GM23338 (cell line): ENCODE measurements around the gene EXOSC3. TPM values are rescaled to one million over a fixed set of nuclear protein-coding genes. Genes with fewer than 3 reads are reported as not detected.

ENCODE experiments used
- ATAC-seq: fragments of 200-7000 bp; cut with Tn5 transposase; 3 replicates; pipeline ENCODE4 v1.9.1; 2020
- DNase-seq: peaks from one replicate; pipeline ENCODE4 v3.0.0-alpha.2; 2015; ENCODE audit warnings: low spot score
- H2AFZ ChIP-seq: fragments of 200-600 bp; sonication (generic); 2 replicates; pipeline ENCODE4 v1.8.0; 2016; ENCODE audit warnings: antibody characterized with exemption, mild to moderate bottlenecking, moderate library complexity
- H3F3A ChIP-seq: fragments of 200-600 bp; sonication (generic); replicated peaks from 2 replicates; pipeline ENCODE4 v1.8.0; 2017; ENCODE audit warnings: antibody characterized with exemption, mixed run types, low read depth
- H3K27ac ChIP-seq: fragments of 200-600 bp; sonication (generic); 2 replicates; pipeline ENCODE4 v1.6.1; 2016; ENCODE audit warnings: low read depth
- H3K27me3 ChIP-seq: fragments of 200-600 bp; sonication (generic); 2 replicates; pipeline ENCODE4 v1.8.0; 2016; ENCODE audit warnings: mild to moderate bottlenecking, mixed run types, moderate library complexity; ENCODE audit not compliant: insufficient read depth
- H3K36me3 ChIP-seq: fragments of 200-600 bp; sonication (generic); 2 replicates; pipeline ENCODE4 v1.8.0; 2016; ENCODE audit warnings: mild to moderate bottlenecking; ENCODE audit not compliant: insufficient read depth
- H3K4me1 ChIP-seq: fragments of 200-600 bp; sonication (generic); 2 replicates; pipeline ENCODE4 v1.8.0; 2016; ENCODE audit warnings: mild to moderate bottlenecking, moderate library complexity; ENCODE audit not compliant: insufficient read depth
- H3K4me2 ChIP-seq: fragments of 200-600 bp; sonication (generic); 2 replicates; pipeline ENCODE4 v1.7.1; 2017; ENCODE audit warnings: mixed run types
- H3K4me3 ChIP-seq: fragments of 200-600 bp; sonication (generic); 2 replicates; pipeline ENCODE4 v1.6.1; 2016; ENCODE audit warnings: mixed run types
- H3K79me2 ChIP-seq: fragments of 200-600 bp; sonication (generic); replicated peaks from 2 replicates; pipeline ENCODE4 v1.8.0; 2017; ENCODE audit warnings: mild to moderate bottlenecking; ENCODE audit not compliant: insufficient read depth
- H3K9me2 ChIP-seq: fragments of 200-600 bp; sonication (generic); 2 replicates; pipeline ENCODE4 v1.8.0; 2017; ENCODE audit not compliant: insufficient read depth
- H4K20me1 ChIP-seq: fragments of 200-600 bp; sonication (generic); replicated peaks from 2 replicates; pipeline ENCODE4 v1.8.0; 2017; ENCODE audit warnings: mild to moderate bottlenecking; ENCODE audit not compliant: insufficient read depth
- H3K27ac Mint-ChIP-seq: 2 replicates; pipeline ENCODE4 v1.8.0; 2020; ENCODE audit warnings: inconsistent platforms, mild to moderate bottlenecking, moderate library complexity, mixed read lengths
- H3K27me3 Mint-ChIP-seq: 3 replicates; pipeline ENCODE4 v1.8.0; 2022; ENCODE audit warnings: low read depth, mild to moderate bottlenecking, moderate library complexity, mixed read lengths, inconsistent platforms; ENCODE audit not compliant: insufficient read depth, poor library complexity
- H3K36me3 Mint-ChIP-seq: 3 replicates; pipeline ENCODE4 v1.8.0; 2021; ENCODE audit warnings: low read depth, mild to moderate bottlenecking, inconsistent platforms, moderate library complexity, mixed read lengths
- H3K4me1 Mint-ChIP-seq: 3 replicates; pipeline ENCODE4 v1.8.0; 2020; ENCODE audit warnings: mild to moderate bottlenecking, inconsistent platforms, mixed read lengths
- H3K4me3 Mint-ChIP-seq: 3 replicates; pipeline ENCODE4 v1.8.0; 2021; ENCODE audit warnings: moderate library complexity, mild to moderate bottlenecking, inconsistent platforms, mixed read lengths
- H3K9me3 Mint-ChIP-seq: 3 replicates; pipeline ENCODE4 v1.8.0; 2020; ENCODE audit warnings: moderate library complexity, mild to moderate bottlenecking, inconsistent platforms, mixed read lengths
- CREB1 ChIP-seq: fragments of 250-450 bp; sonication (Bioruptor Pico); IDR thresholded peaks from 2 replicates; pipeline ENCODE4 v1.5.0; 2020; ENCODE audit warnings: low read depth, mild to moderate bottlenecking, moderate library complexity
- EZH2 ChIP-seq: fragments of 200-600 bp; sonication (generic); IDR thresholded peaks from one replicate; pipeline ENCODE4 v1.8.0; 2017; ENCODE audit warnings: antibody characterized with exemption, mild to moderate bottlenecking, low read depth; ENCODE audit not compliant: unreplicated experiment
- NANOG ChIP-seq: IDR thresholded peaks from 2 replicates; pipeline ENCODE4 v1.6.1; 2016; ENCODE audit warnings: antibody characterized with exemption, borderline replicate concordance
- POLR2AphosphoS5 ChIP-seq: IDR thresholded peaks from 2 replicates; pipeline ENCODE4 v1.6.1; 2016; ENCODE audit warnings: antibody characterized with exemption, low read depth
- REST ChIP-seq: IDR thresholded peaks from one replicate; pipeline ENCODE4 v1.6.1; 2018; ENCODE audit warnings: antibody characterized with exemption; ENCODE audit not compliant: unreplicated experiment
- STAT1 ChIP-seq: IDR thresholded peaks from one replicate; pipeline ENCODE4 v1.6.1; 2016; ENCODE audit warnings: antibody characterized with exemption; ENCODE audit not compliant: unreplicated experiment
- ZNF331 ChIP-seq: fragments of 250-450 bp; sonication (Bioruptor Pico); IDR thresholded peaks from 2 replicates; pipeline ENCODE4 v1.5.0; 2020; ENCODE audit warnings: low read depth, mild to moderate bottlenecking, moderate library complexity
- polyA plus RNA-seq: library from polyadenylated mRNA; unstranded; fragments of >200 nt; fragmentation: Nextera tagmentation; extraction: Ambion mirVana; gene quantifications from 2 replicates; pipeline ENCODE4 v1.2.1, GENCODE V29; 2016
- total RNA-seq: library from RNA; depleted of rRNA; stranded (reverse); fragments of >200 nt; shearing (Covaris generic); gene quantifications from 2 replicates; pipeline ENCODE4 v1.2.3, GENCODE V29; 2014
- TF ChIP-seq, protein P1 (sequence below): IDR thresholded peaks from 2 replicates; pipeline ENCODE4 v1.6.1; 2016; ENCODE audit warnings: antibody characterized with exemption
- TF ChIP-seq, protein P2 (sequence below), 2 experiments: fragments of 200-600 bp in 1 of 2; sonication (generic) in 1 of 2; conservative IDR thresholded peaks; 2 replicates each; pipeline versions ENCODE4 v1.5.1 to v1.6.1; 2016 to 2017; ENCODE audit warnings: antibody characterized with exemption in 2 of 2, low read depth in 2 of 2, mild to moderate bottlenecking in 2 of 2, moderate library complexity in 1 of 2

Gene EXOSC3
- total and polyA plus RNA-seq, 2 experiments from 2014 or later, result 62.3 to 149 TPM

GRCh38 chr9:37800631-37801286 is 15.9 kb upstream of the EXOSC3 start, which contains the start of gene DCAF10 (continued):
- TF ChIP-seq NANOG (no peak), CREB1 (peak; percentile 70), STAT1 (no peak), ZNF331 (CRISPR knock-in tag) (0 out of 2 replicates have a peak, but pooled peaks have one; percentile 15), REST (peak; percentile 25)
- TF ChIP-seq, protein P1, sequence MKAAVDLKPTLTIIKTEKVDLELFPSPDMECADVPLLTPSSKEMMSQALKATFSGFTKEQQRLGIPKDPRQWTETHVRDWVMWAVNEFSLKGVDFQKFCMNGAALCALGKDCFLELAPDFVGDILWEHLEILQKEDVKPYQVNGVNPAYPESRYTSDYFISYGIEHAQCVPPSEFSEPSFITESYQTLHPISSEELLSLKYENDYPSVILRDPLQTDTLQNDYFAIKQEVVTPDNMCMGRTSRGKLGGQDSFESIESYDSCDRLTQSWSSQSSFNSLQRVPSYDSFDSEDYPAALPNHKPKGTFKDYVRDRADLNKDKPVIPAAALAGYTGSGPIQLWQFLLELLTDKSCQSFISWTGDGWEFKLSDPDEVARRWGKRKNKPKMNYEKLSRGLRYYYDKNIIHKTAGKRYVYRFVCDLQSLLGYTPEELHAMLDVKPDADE, result peak; percentile 79

GRCh38 chr9:37798677-37799076 is 13.8 kb upstream of the EXOSC3 start:
- H3K4me2 ChIP-seq, result no peak overlapping the region
- H3K79me2 ChIP-seq, result peaks cover 23% of the 10 kb centered on the region
- no peak overlapping the region for H3K27ac ChIP-seq
- Mint-ChIP-seq H3K27me3 (peaks cover 3% of the 10 kb centered on the region), H3K36me3 (no peaks in the 10 kb centered on the region), H3K4me3 (no peak overlapping the region; the same call in 2 of the 3 replicates), H3K9me3 (no peaks in the 10 kb centered on the region), H3K27ac (no peak overlapping the region), H3K4me1 (peaks cover 21% of the 10 kb centered on the region)
- H3F3A ChIP-seq, result peaks cover 4% of the 10 kb centered on the region; the same call in 1 of the 2 replicates
- DNase-seq (no peak), ATAC-seq (no peak)
- no peak for TF ChIP-seq STAT1
- peaks cover 10% of the 10 kb centered on the region; the same call in 1 of the 2 replicates for H4K20me1 ChIP-seq
- H2AFZ ChIP-seq, result no peak overlapping the region
- no peaks in the 10 kb centered on the region for H3K9me2 ChIP-seq
- H3K27me3 ChIP-seq, result no peaks in the 10 kb centered on the region
- H3K4me1 ChIP-seq, result peaks cover 25% of the 10 kb centered on the region
- H3K4me3 ChIP-seq, result no peak overlapping the region
- H3K36me3 ChIP-seq, result no peaks in the 10 kb centered on the region

DNA sequence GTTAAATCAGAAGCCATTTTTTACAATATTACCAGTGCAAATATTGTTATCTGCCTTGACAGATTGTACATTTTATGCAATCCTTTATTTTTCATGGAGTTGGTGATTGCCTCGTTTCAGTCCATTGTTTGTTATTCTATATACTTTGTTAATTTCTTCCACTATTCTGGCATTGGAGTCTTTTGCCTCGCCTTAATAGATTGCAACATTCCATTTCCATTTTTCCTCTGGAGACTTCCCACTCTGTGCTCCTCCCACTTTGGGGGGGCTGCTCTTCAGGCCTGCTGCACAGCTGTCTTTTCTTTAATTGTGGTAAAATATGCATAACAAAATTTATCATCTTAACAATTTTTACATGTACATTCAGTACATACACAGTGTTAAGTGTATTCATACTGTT is 11.4 kb upstream of the EXOSC3 start:
- H4K20me1 ChIP-seq, result no peaks in the 10 kb centered on the region
- no peak for ATAC-seq
- H3K4me3 Mint-ChIP-seq, result no peak overlapping the region
- TF ChIP-seq CREB1 (no peak), NANOG (no peak), STAT1 (no peak), REST (no peak), ZNF331 (CRISPR knock-in tag) (no peak), POLR2AphosphoS5 (no peak), EZH2 (no peak)
- TF ChIP-seq, protein P2, sequence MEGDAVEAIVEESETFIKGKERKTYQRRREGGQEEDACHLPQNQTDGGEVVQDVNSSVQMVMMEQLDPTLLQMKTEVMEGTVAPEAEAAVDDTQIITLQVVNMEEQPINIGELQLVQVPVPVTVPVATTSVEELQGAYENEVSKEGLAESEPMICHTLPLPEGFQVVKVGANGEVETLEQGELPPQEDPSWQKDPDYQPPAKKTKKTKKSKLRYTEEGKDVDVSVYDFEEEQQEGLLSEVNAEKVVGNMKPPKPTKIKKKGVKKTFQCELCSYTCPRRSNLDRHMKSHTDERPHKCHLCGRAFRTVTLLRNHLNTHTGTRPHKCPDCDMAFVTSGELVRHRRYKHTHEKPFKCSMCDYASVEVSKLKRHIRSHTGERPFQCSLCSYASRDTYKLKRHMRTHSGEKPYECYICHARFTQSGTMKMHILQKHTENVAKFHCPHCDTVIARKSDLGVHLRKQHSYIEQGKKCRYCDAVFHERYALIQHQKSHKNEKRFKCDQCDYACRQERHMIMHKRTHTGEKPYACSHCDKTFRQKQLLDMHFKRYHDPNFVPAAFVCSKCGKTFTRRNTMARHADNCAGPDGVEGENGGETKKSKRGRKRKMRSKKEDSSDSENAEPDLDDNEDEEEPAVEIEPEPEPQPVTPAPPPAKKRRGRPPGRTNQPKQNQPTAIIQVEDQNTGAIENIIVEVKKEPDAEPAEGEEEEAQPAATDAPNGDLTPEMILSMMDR (conservative IDR thresholded peaks at IDR 0.05; ENCODE audit: low read depth in 2 of 2), result no peak

More for the DNA sequence above, 11.4 kb upstream of the EXOSC3 start:
- H3K79me2 ChIP-seq, result no peaks in the 10 kb centered on the region
- no peak overlapping the region for H3K27ac ChIP-seq
- peaks cover 9% of the 10 kb centered on the region; the same call in 1 of the 2 replicates for H3K4me1 ChIP-seq
- H3K4me3 ChIP-seq, result no peak overlapping the region
- H3K36me3 ChIP-seq, result no peaks in the 10 kb centered on the region
- H3K27me3 Mint-ChIP-seq, result peaks cover 3% of the 10 kb centered on the region
- no peak overlapping the region for H3K27ac Mint-ChIP-seq
- no peaks in the 10 kb centered on the region for H3K27me3 ChIP-seq
- H3K4me1 Mint-ChIP-seq, result peaks cover 7% of the 10 kb centered on the region
- no peaks in the 10 kb centered on the region for H3F3A ChIP-seq
- H3K9me2 ChIP-seq, result no peaks in the 10 kb centered on the region
- no peak for DNase-seq
- H3K4me2 ChIP-seq, result no peak overlapping the region
- H2AFZ ChIP-seq, result no peak overlapping the region
- H3K9me3 Mint-ChIP-seq, result no peaks in the 10 kb centered on the region
- H3K36me3 Mint-ChIP-seq, result no peaks in the 10 kb centered on the region
